Panc1 (cell line): ENCODE data around the gene GPRIN1. TPM values are rescaled to one million over a fixed set of nuclear protein-coding genes. Genes with fewer than 3 reads are reported as not detected.

Source experiments
- ATAC-seq: fragments of 200-7000 bp; cut with Tn5 transposase; 2 replicates; pipeline ENCODE4 v1.9.1; 2020; ENCODE audit warnings: mild to moderate bottlenecking, moderate library complexity
- BruUV-seq: library from RNA; stranded (reverse); fragments of 400-500 nt; replicated peaks from 2 replicates; lab custom pipeline; 2021; lab: Mats Ljungman, UMichigan
- CTCF ChIA-PET: fragments of 300-600 bp; sonication (Branson Sonifier 250); formaldehyde crosslinking; loops from one replicate; lab custom pipeline; 2022; ENCODE audit warnings: antibody characterized with exemption; lab: Charles Lee
- POLR2A ChIA-PET: fragments of 300-600 bp; sonication (Branson Sonifier 250); formaldehyde crosslinking; loops from one replicate; lab custom pipeline; 2022; ENCODE audit warnings: antibody characterized with exemption; lab: Charles Lee
- DNase-seq: peaks from one replicate; pipeline ENCODE4 v3.0.0-alpha.2; 2010; ENCODE audit warnings: low read depth, low spot score
- H3K27ac ChIP-seq: 2 replicates; pipeline ENCODE4 v1.5.1; 2011; ENCODE audit warnings: mild to moderate bottlenecking, low read length, inconsistent platforms
- H3K27me3 ChIP-seq: fragments of 200-500 bp; sonication (Bioruptor generic); 2 replicates; pipeline ENCODE4 v1.6.0; 2014; ENCODE audit warnings: low read length, inconsistent platforms; ENCODE audit not compliant: control insufficient read depth, insufficient read depth
- H3K36me3 ChIP-seq: fragments of 200-500 bp; sonication (Bioruptor generic); 2 replicates; pipeline ENCODE4 v1.5.1; 2014; ENCODE audit warnings: inconsistent platforms, mild to moderate bottlenecking, low read length, moderate library complexity; ENCODE audit not compliant: control insufficient read depth, insufficient read depth
- H3K4me1 ChIP-seq: 2 replicates; pipeline ENCODE4 v1.5.1; 2011; ENCODE audit warnings: inconsistent platforms, mild to moderate bottlenecking, low read length, moderate library complexity; ENCODE audit not compliant: control insufficient read depth, insufficient read depth
- H3K4me3 ChIP-seq, 2 experiments: 2 replicates each; pipeline ENCODE4 v1.5.1; 2011 to 2012; ENCODE audit warnings: low read depth in 2 of 2, low read length in 2 of 2, mild to moderate bottlenecking in 2 of 2, inconsistent platforms in 1 of 2, moderate library complexity in 1 of 2
- H3K9me3 ChIP-seq: fragments of 200-500 bp; sonication (Bioruptor generic); 2 replicates; pipeline ENCODE4 v1.5.1; 2014; ENCODE audit warnings: low read depth, mild to moderate bottlenecking, inconsistent platforms, low read length, moderate library complexity; ENCODE audit not compliant: control insufficient read depth, insufficient read depth
- POLR2AphosphoS5 ChIP-seq: IDR thresholded peaks from 2 replicates; pipeline ENCODE4 v1.6.1; 2012; ENCODE audit warnings: mild to moderate bottlenecking, low read depth, low read length, moderate library complexity
- REST ChIP-seq, 2 experiments: IDR thresholded peaks; 2 replicates each; pipeline ENCODE4 v1.6.1; 2011 to 2012; ENCODE audit warnings: low read depth in 2 of 2, control low read depth in 1 of 2, low read length in 1 of 2, mild to moderate bottlenecking in 1 of 2, moderate library complexity in 1 of 2; ENCODE audit not compliant: insufficient read depth in 1 of 2
- SIN3A ChIP-seq: IDR thresholded peaks from 2 replicates; pipeline ENCODE4 v1.6.1; 2012; ENCODE audit warnings: low read depth, mild to moderate bottlenecking, low read length, moderate library complexity, borderline replicate concordance; ENCODE audit not compliant: insufficient read depth
- TCF7L2 ChIP-seq: IDR thresholded peaks from 2 replicates; pipeline ENCODE4 v1.6.1; 2011; ENCODE audit warnings: mild to moderate bottlenecking, low read depth, low read length, inconsistent platforms
- in situ Hi-C: cut with HindIII; loops from 2 replicates; pipeline ENCODE4 v1.10.0; 2016; ENCODE audit warnings: low sequenced_read_pairs, low pct_unique_long_range_greater_than_20kb
- intact Hi-C: fragments of 100-400 bp; cut with micrococcal nuclease; formaldehyde crosslinking; loops from one replicate; pipeline ENCODE4 v1.10.0; 2022; ENCODE audit not compliant: unreplicated experiment
- total RNA-seq: library from RNA; stranded (reverse); gene quantifications from one replicate; pipeline ENCODE4 v1.2.1, GENCODE V29; 2021; ENCODE audit not compliant: unreplicated experiment
- TF ChIP-seq, protein P1 (sequence below): fragments of 450-650 bp; IDR thresholded peaks from 2 replicates; pipeline ENCODE4 v1.5.1; 2017; ENCODE audit warnings: mild to moderate bottlenecking

GPRIN1 gene
- total RNA-seq, 1 experiment from 2014 or later = 18.9 TPM

DNA sequence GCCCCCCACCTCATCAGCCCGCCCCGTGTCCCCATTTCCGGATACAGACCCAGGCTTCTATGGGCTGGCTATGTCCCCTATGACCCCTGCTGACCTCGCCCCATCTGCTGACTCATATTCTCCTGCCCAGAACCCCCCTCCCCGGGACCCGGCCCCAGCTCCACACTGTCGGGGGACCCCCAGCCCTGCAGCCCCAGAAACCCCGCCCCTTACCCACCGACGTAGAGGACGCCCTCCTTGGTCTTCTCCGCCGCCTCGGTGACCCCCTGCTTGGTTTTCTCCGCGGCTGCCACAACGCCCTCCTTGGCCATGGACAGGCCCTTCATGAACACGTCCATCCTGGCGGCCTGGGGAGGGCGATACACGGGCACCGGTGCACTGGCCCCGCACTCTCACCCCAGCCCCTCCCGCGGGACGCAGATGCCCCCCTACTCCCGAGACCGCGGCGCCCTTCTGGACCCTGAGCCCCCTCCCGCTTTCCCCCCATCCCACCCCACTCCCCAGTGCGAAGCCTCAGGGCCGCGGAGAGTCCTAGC lies 19.4 kb upstream of the GPRIN1 start:
- in situ Hi-C loops = no loop called here
- no TSS peak for BruUV-seq
- intact Hi-C loops = no loop called here
- DNase-seq (no peak), ATAC-seq (no peak)
- Histone ChIP-seq H3K4me1 (no peaks in the 10 kb centered on the region; the same call in 1 of the 2 replicates), H3K9me3 (no peaks in the 10 kb centered on the region), H3K27ac (no peak overlapping the region), H3K36me3 (no peaks in the 10 kb centered on the region), H3K27me3 (peaks cover 14% of the 10 kb centered on the region; the same call in 1 of the 2 replicates), H3K4me3 (peak overlapping the region in 1 of 2 experiments; percentile 51; a peak in 2 of 4 replicates)
- ChIA-PET CTCF (no interaction called here), POLR2A (interaction anchor here (1.1 kb wide), 1 partner anchor 8 kb away, joined by 3 read pairs; no protein-coding TSS in a partner anchor)
- TF ChIP-seq SIN3A = no peak
- no peak for TF ChIP-seq REST (IDR thresholded peaks at IDR 0.05; ENCODE audit: insufficient read depth in 1 of 2, low read depth in 2 of 2, low read length in 1 of 2)
- TF ChIP-seq TCF7L2 = no peak
- TF ChIP-seq, protein P1, sequence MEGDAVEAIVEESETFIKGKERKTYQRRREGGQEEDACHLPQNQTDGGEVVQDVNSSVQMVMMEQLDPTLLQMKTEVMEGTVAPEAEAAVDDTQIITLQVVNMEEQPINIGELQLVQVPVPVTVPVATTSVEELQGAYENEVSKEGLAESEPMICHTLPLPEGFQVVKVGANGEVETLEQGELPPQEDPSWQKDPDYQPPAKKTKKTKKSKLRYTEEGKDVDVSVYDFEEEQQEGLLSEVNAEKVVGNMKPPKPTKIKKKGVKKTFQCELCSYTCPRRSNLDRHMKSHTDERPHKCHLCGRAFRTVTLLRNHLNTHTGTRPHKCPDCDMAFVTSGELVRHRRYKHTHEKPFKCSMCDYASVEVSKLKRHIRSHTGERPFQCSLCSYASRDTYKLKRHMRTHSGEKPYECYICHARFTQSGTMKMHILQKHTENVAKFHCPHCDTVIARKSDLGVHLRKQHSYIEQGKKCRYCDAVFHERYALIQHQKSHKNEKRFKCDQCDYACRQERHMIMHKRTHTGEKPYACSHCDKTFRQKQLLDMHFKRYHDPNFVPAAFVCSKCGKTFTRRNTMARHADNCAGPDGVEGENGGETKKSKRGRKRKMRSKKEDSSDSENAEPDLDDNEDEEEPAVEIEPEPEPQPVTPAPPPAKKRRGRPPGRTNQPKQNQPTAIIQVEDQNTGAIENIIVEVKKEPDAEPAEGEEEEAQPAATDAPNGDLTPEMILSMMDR = no peak
- no peak for TF ChIP-seq POLR2AphosphoS5

GRCh38 chr5:176628406-176629228 lies 18.7 kb upstream of the GPRIN1 start:
- POLR2A ChIA-PET = interaction anchor here (0.6 kb wide), 1 partner anchor 927 kb away, joined by 3 read pairs; no protein-coding TSS in a partner anchor
- no peaks in the 10 kb centered on the region; the same call in 1 of the 2 replicates for H3K4me1 ChIP-seq
- ATAC-seq (no peak), DNase-seq (no peak)
- CTCF ChIA-PET = no interaction called here
- TF ChIP-seq POLR2AphosphoS5 = no peak
- TF ChIP-seq REST (IDR thresholded peaks at IDR 0.05; ENCODE audit: insufficient read depth in 1 of 2, low read depth in 2 of 2, low read length in 1 of 2) = no peak
- TF ChIP-seq, protein P1 = no peak
- TF ChIP-seq SIN3A = no peak
- TF ChIP-seq TCF7L2 = no peak
- BruUV-seq = no TSS peak
- intact Hi-C loops (no loop called here), in situ Hi-C loops (no loop called here)
- no peaks in the 10 kb centered on the region for H3K36me3 ChIP-seq
- H3K27ac ChIP-seq = no peak overlapping the region
- no peak overlapping the region for H3K4me3 ChIP-seq
- peaks cover 11% of the 10 kb centered on the region; the same call in 1 of the 2 replicates for H3K27me3 ChIP-seq
- no peaks in the 10 kb centered on the region for H3K9me3 ChIP-seq
